GM12878 (cell line): Measurements from ENCODE around the gene INO80C. TPM values are rescaled to one million over a fixed set of nuclear protein-coding genes. Genes with fewer than 3 reads are reported as not detected.

Source experiments
- ATAC-seq: fragments of 200-7000 bp; cut with Tn5 transposase; 3 replicates; pipeline ENCODE4 v1.9.1; 2020; ENCODE audit warnings: mild to moderate bottlenecking, moderate library complexity
- BruUV-seq: library from RNA; stranded (reverse); fragments of 400-500 nt; replicated peaks from 2 replicates; lab custom pipeline; 2021; lab: Mats Ljungman, UMichigan
- CTCF ChIA-PET: fragments of 300-600 bp; sonication (Branson Sonifier 250); formaldehyde crosslinking; extraction: SDS; loops from one replicate; lab custom pipeline; 2021; ENCODE audit warnings: inconsistent platforms; lab: Yijun Ruan, JAX
- POLR2A ChIA-PET: fragments of 350-600 bp; formaldehyde crosslinking; extraction: SDS; loops from one replicate; lab custom pipeline; 2021; ENCODE audit warnings: inconsistent platforms; lab: Charles Lee
- RAD21 ChIA-PET: fragments of 300-600 bp; sonication (Branson Sonifier 250); formaldehyde crosslinking; loops from one replicate; lab custom pipeline; 2023; ENCODE audit warnings: antibody characterized with exemption; ENCODE audit not compliant: unreplicated experiment; lab: Charles Lee
- SMC1A ChIA-PET: fragments of 300-600 bp; sonication (Branson Sonifier 250); formaldehyde crosslinking; loops from one replicate; lab custom pipeline; 2023; ENCODE audit not compliant: unreplicated experiment, uncharacterized antibody; lab: Charles Lee
- DNase-seq: peaks from one replicate; pipeline ENCODE4 v3.0.0-alpha.2; 2011; ENCODE audit warnings: low read depth, low spot score
- FAIRE-seq: peaks from 3 replicates; lab custom pipeline; 2011; peaks lifted over from hg19 to GRCh38; lab: Jason Lieb, UNC
- H2AFZ ChIP-seq: 2 replicates; pipeline ENCODE4 v1.6.0; 2011; ENCODE audit warnings: low read depth, low read length, control low read depth; ENCODE audit not compliant: control insufficient read depth
- H3K27ac ChIP-seq: 2 replicates; pipeline ENCODE4 v1.5.1; 2011; ENCODE audit warnings: control low read depth; ENCODE audit not compliant: control insufficient read depth, insufficient read depth
- H3K27me3 ChIP-seq, 2 experiments: replicated peaks in 1 of 2; 2 replicates each; pipeline versions ENCODE4 v1.6.0 to v1.6.1; 2011; ENCODE audit warnings: low read length in 1 of 2; ENCODE audit not compliant: control insufficient read depth in 2 of 2, insufficient read depth in 2 of 2
- H3K36me3 ChIP-seq, 2 experiments: 2 replicates each; pipeline ENCODE4 v1.5.1; 2011; ENCODE audit warnings: low read length in 1 of 2; ENCODE audit not compliant: control insufficient read depth in 2 of 2, insufficient read depth in 2 of 2
- H3K4me1 ChIP-seq: 2 replicates; pipeline ENCODE4 v1.6.1; 2011; ENCODE audit warnings: mild to moderate bottlenecking, low read length, moderate library complexity, mixed read lengths; ENCODE audit not compliant: control insufficient read depth, insufficient read depth
- H3K4me2 ChIP-seq: 2 replicates; pipeline ENCODE4 v1.6.0; 2011; ENCODE audit warnings: control low read depth; ENCODE audit not compliant: control insufficient read depth, insufficient read depth
- H3K4me3 ChIP-seq: fragments of 200-600 bp; sonication (generic); 2 replicates; pipeline ENCODE4 v1.5.1; 2016
- H3K79me2 ChIP-seq: 2 replicates; pipeline ENCODE4 v1.6.0; 2011; ENCODE audit warnings: low read length; ENCODE audit not compliant: control insufficient read depth, insufficient read depth
- H3K9ac ChIP-seq: 2 replicates; pipeline ENCODE4 v1.8.0; 2011; ENCODE audit warnings: low read length, control low read depth, mixed read lengths; ENCODE audit not compliant: control insufficient read depth, insufficient read depth
- H3K9me3 ChIP-seq: replicated peaks from 3 replicates; pipeline ENCODE4 v1.5.1; 2011; ENCODE audit warnings: mild to moderate bottlenecking, low read length; ENCODE audit not compliant: control insufficient read depth, insufficient read depth
- H4K20me1 ChIP-seq: 2 replicates; pipeline ENCODE4 v1.6.0; 2011; ENCODE audit not compliant: control insufficient read depth, insufficient read depth
- ASH2L ChIP-seq: fragments of 300-600, 200-600 bp; sonication (generic); IDR thresholded peaks from 2 replicates; pipeline ENCODE4 v1.6.1; 2017; ENCODE audit warnings: low read depth, mild to moderate bottlenecking, borderline replicate concordance
- BCL11A ChIP-seq: IDR thresholded peaks from 2 replicates; pipeline ENCODE4 v1.6.1; 2011; ENCODE audit warnings: low read depth, low read length
- BMI1 ChIP-seq: fragments of 450-650 bp; IDR thresholded peaks from 2 replicates; pipeline ENCODE4 v1.6.1; 2016; ENCODE audit warnings: mild to moderate bottlenecking, moderate library complexity, borderline replicate concordance
- BRCA1 ChIP-seq: IDR thresholded peaks from 2 replicates; pipeline ENCODE4 v1.6.1; 2011; ENCODE audit warnings: low read depth, low read length, improper control_type of control experiment
- CBX5 ChIP-seq: sonication (generic); IDR thresholded peaks from 2 replicates; pipeline ENCODE4 v1.6.1; 2016; ENCODE audit warnings: low read depth, moderate library complexity, mild to moderate bottlenecking, inconsistent platforms
- FOXM1 ChIP-seq: IDR thresholded peaks from 2 replicates; pipeline ENCODE4 v1.6.1; 2012; ENCODE audit warnings: low read depth, mild to moderate bottlenecking, inconsistent platforms, low read length, moderate library complexity
- GABPA ChIP-seq: IDR thresholded peaks from 2 replicates; pipeline ENCODE4 v1.6.1; 2014; ENCODE audit warnings: antibody characterized with exemption, low read depth, mild to moderate bottlenecking, inconsistent platforms
- GATAD2B ChIP-seq: fragments of 450-650 bp; conservative IDR thresholded peaks from 2 replicates; pipeline ENCODE4 v1.6.1; 2017; ENCODE audit warnings: low read depth, mild to moderate bottlenecking, moderate library complexity
- IKZF1 ChIP-seq: fragments of 450-650 bp; conservative IDR thresholded peaks from 2 replicates; pipeline ENCODE4 v1.6.1; 2017; ENCODE audit warnings: antibody characterized with exemption, mild to moderate bottlenecking
- JUNB ChIP-seq: IDR thresholded peaks from 2 replicates; pipeline ENCODE4 v1.6.1; 2016; ENCODE audit warnings: antibody characterized with exemption, mild to moderate bottlenecking
- JUND ChIP-seq: IDR thresholded peaks from 2 replicates; pipeline ENCODE4 v1.6.1; 2012; ENCODE audit warnings: low read depth, mild to moderate bottlenecking, low read length, improper control_type of control experiment, moderate library complexity
- NFIC ChIP-seq: IDR thresholded peaks from 2 replicates; pipeline ENCODE4 v1.6.1; 2012; ENCODE audit warnings: low read depth, mild to moderate bottlenecking, inconsistent platforms, low read length, moderate library complexity
- NFYB ChIP-seq: IDR thresholded peaks from 2 replicates; pipeline ENCODE4 v1.6.1; 2011; ENCODE audit warnings: low read depth, mild to moderate bottlenecking, low read length, improper control_type of control experiment, moderate library complexity; ENCODE audit not compliant: insufficient read depth
- RFX5 ChIP-seq: IDR thresholded peaks from 2 replicates; pipeline ENCODE4 v1.6.1; 2011; ENCODE audit warnings: low read depth, low read length, improper control_type of control experiment
- YBX1 ChIP-seq: fragments of 450-650 bp; IDR thresholded peaks from 2 replicates; pipeline ENCODE4 v1.6.1; 2016; ENCODE audit warnings: antibody characterized with exemption
- ZNF217 ChIP-seq: fragments of 450-650 bp; IDR thresholded peaks from 2 replicates; pipeline ENCODE4 v1.6.1; 2017; ENCODE audit warnings: antibody characterized with exemption, mild to moderate bottlenecking
- ZSCAN29 ChIP-seq: fragments of 450-650 bp; IDR thresholded peaks from 2 replicates; pipeline ENCODE4 v1.6.1; 2017; ENCODE audit warnings: mild to moderate bottlenecking, moderate library complexity
- WGBS: methylation state at CpG from one replicate; pipeline ENCODE4 v1.1.6; 2016; ENCODE audit warnings: low lambda C conversion rate; ENCODE audit not compliant: insufficient replicate concordance, insufficient coverage; ENCODE audit errors: missing lambda C conversion rate; 5-methylcytosine and 5-hydroxymethylcytosine counted together
- in situ Hi-C: fragments of 300-500 bp; cut with MboI; formaldehyde crosslinking; loops from 9 replicates; pipeline ENCODE4 v1.14.3; 2018; ENCODE audit warnings: mixed read lengths
- intact Hi-C: fragments of 100-400 bp; cut with micrococcal nuclease; formaldehyde crosslinking; loops from one replicate; pipeline ENCODE4 v1.14.2; 2022; ENCODE audit not compliant: unreplicated experiment
- polyA plus RNA-seq, 11 experiments: library from polyadenylated mRNA; depleted of rRNA in 4 of 11; unstranded in 6 of 11; stranded (reverse) in 5 of 11; fragments of >200 nt; fragmentation: Nextera tagmentation in 4 of 11; fragmentation: Illumina TruSeq in 1 of 11; extraction: Ambion mirVana in 4 of 11; extraction: Trizol in 1 of 11; gene quantifications; 1 replicate in 1 of 11; 2 replicates in 10 of 11; pipeline versions ENCODE4 v1.2.1 to v1.2.3, GENCODE V29; 2011 to 2016; ENCODE audit warnings: inconsistent platforms in 2 of 11, missing spikeins in 2 of 11, low read depth in 1 of 11
- total RNA-seq, 4 experiments: library from RNA; depleted of rRNA in 3 of 4; stranded (reverse); fragments of >200 nt in 3 of 4; fragmentation: Illumina TruSeq in 1 of 4; extraction: Trizol in 1 of 4; gene quantifications; 2 replicates each; pipeline versions ENCODE4 v1.2.1 to v1.2.3, GENCODE V29; 2013 to 2021
- TF ChIP-seq, protein P1 (sequence below): fragments of 450-650 bp; IDR thresholded peaks from 2 replicates; pipeline ENCODE4 v1.6.1; 2017; ENCODE audit warnings: mild to moderate bottlenecking, low read depth, inconsistent platforms; ENCODE audit not compliant: poor library complexity, severe bottlenecking
- TF ChIP-seq, protein P2 (sequence below): fragments of 450-650 bp; IDR thresholded peaks from 2 replicates; pipeline ENCODE4 v1.6.1; 2017; ENCODE audit warnings: borderline replicate concordance
- TF ChIP-seq, protein P3 (sequence below): fragments of 450-650 bp; conservative IDR thresholded peaks from 2 replicates; pipeline ENCODE4 v1.6.1; 2017; ENCODE audit warnings: mild to moderate bottlenecking, moderate library complexity

INO80C gene
- total and polyA plus RNA-seq, 10 of the 15 experiments (the other 5 are each of a cell fraction or from before 2014, with no cell fraction given) = 9.9 to 43.2 (median 30.1) TPM

DNA sequence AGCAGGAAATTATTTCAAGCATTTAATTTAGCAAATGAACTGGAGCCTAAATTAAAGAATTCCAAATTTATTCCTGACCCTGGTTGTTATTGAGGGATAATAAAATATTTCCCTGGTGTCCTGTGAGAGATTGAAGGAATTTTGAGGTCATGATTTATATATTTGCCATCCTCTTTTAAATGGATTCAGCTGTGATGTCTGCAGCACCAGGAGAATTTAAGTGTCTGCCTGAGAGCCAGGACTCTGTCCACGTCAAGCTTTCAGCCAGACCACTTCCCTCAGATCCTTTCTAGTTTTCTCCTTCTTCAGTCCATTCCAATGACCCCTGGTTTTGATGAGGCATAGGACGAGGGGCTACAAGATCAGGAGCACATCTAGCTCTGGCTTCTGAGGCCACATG lies 59.9 kb downstream of the INO80C start:
- Histone ChIP-seq H3K9me3 (no peaks in the 10 kb centered on the region), H3K36me3 (no peaks in the 10 kb centered on the region), H3K79me2 (no peaks in the 10 kb centered on the region), H3K9ac (no peak overlapping the region), H3K4me2 (no peak overlapping the region), H2AFZ (no peak overlapping the region), H3K27ac (no peak overlapping the region), H4K20me1 (no peaks in the 10 kb centered on the region), H3K27me3 (no peaks in the 10 kb centered on the region), H3K4me1 (no peaks in the 10 kb centered on the region), H3K4me3 (no peak overlapping the region)
- FAIRE-seq = no peak
- DNase-seq = no peak
- SMC1A ChIA-PET = interaction anchor here (0.8 to 1.4 kb wide), 4 partner anchors 10 to 56 kb away, joined by 3 to 4 read pairs (median 4); no protein-coding TSS in a partner anchor
- ATAC-seq = no peak
- POLR2A ChIA-PET = no interaction called here
- RAD21 ChIA-PET = no interaction called here
- CTCF ChIA-PET = interaction anchor here (0.9 to 1.3 kb wide), 2 partner anchors 36 to 51 kb away, joined by 3 read pairs; no protein-coding TSS in a partner anchor
- in situ Hi-C loops (no loop called here), intact Hi-C loops (no loop called here)
- no peak for TF ChIP-seq ASH2L
- no peak for TF ChIP-seq GABPA
- no peak for TF ChIP-seq YBX1
- TF ChIP-seq RFX5 = no peak
- TF ChIP-seq CBX5 = no peak
- no peak for TF ChIP-seq BMI1
- TF ChIP-seq ZNF217 = no peak
- no peak for TF ChIP-seq GATAD2B
- no peak for TF ChIP-seq NFIC
- TF ChIP-seq FOXM1 = no peak
- TF ChIP-seq IKZF1 = no peak
- TF ChIP-seq JUNB = no peak
- TF ChIP-seq, protein P1, sequence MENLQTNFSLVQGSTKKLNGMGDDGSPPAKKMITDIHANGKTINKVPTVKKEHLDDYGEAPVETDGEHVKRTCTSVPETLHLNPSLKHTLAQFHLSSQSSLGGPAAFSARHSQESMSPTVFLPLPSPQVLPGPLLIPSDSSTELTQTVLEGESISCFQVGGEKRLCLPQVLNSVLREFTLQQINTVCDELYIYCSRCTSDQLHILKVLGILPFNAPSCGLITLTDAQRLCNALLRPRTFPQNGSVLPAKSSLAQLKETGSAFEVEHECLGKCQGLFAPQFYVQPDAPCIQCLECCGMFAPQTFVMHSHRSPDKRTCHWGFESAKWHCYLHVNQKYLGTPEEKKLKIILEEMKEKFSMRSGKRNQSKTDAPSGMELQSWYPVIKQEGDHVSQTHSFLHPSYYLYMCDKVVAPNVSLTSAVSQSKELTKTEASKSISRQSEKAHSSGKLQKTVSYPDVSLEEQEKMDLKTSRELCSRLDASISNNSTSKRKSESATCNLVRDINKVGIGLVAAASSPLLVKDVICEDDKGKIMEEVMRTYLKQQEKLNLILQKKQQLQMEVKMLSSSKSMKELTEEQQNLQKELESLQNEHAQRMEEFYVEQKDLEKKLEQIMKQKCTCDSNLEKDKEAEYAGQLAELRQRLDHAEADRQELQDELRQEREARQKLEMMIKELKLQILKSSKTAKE = no peak
- TF ChIP-seq, protein P2, sequence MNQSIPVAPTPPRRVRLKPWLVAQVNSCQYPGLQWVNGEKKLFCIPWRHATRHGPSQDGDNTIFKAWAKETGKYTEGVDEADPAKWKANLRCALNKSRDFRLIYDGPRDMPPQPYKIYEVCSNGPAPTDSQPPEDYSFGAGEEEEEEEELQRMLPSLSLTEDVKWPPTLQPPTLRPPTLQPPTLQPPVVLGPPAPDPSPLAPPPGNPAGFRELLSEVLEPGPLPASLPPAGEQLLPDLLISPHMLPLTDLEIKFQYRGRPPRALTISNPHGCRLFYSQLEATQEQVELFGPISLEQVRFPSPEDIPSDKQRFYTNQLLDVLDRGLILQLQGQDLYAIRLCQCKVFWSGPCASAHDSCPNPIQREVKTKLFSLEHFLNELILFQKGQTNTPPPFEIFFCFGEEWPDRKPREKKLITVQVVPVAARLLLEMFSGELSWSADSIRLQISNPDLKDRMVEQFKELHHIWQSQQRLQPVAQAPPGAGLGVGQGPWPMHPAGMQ = no peak
- no peak for TF ChIP-seq ZSCAN29
- no peak for TF ChIP-seq BRCA1
- no peak for TF ChIP-seq BCL11A
- TF ChIP-seq, protein P3, sequence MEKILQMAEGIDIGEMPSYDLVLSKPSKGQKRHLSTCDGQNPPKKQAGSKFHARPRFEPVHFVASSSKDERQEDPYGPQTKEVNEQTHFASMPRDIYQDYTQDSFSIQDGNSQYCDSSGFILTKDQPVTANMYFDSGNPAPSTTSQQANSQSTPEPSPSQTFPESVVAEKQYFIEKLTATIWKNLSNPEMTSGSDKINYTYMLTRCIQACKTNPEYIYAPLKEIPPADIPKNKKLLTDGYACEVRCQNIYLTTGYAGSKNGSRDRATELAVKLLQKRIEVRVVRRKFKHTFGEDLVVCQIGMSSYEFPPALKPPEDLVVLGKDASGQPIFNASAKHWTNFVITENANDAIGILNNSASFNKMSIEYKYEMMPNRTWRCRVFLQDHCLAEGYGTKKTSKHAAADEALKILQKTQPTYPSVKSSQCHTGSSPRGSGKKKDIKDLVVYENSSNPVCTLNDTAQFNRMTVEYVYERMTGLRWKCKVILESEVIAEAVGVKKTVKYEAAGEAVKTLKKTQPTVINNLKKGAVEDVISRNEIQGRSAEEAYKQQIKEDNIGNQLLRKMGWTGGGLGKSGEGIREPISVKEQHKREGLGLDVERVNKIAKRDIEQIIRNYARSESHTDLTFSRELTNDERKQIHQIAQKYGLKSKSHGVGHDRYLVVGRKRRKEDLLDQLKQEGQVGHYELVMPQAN = no peak
- TF ChIP-seq JUND = no peak
- no peak for TF ChIP-seq NFYB
- no TSS peak for BruUV-seq
- WGBS = 7% methylated on average over 2 of the region's 2 CpGs
